A549 (cell line): ENCODE results near the gene XAGE5.

Source experiments
- EP300 ChIP-seq, 2 experiments: fragments of >200 bp; sonication (Bioruptor Twin); formaldehyde crosslinking; IDR thresholded peaks; 2 replicates in 1 of 2; 3 replicates in 1 of 2; pipeline ENCODE4 v1.6.1; 2016 to 2017
- SREBF2 ChIP-seq: fragments of 450-650 bp; IDR thresholded peaks from 2 replicates; pipeline ENCODE4 v1.6.1; 2014; ENCODE audit warnings: mild to moderate bottlenecking, moderate library complexity
- TF ChIP-seq, protein P1 (sequence below): IDR thresholded peaks from 2 replicates; pipeline ENCODE4 v1.6.1; 2012
- TF ChIP-seq, protein P2 (sequence below): fragments of >200 bp; sonication (Bioruptor Twin); formaldehyde crosslinking; IDR thresholded peaks from 3 replicates; pipeline ENCODE4 v1.5.1; 2016

DNA sequence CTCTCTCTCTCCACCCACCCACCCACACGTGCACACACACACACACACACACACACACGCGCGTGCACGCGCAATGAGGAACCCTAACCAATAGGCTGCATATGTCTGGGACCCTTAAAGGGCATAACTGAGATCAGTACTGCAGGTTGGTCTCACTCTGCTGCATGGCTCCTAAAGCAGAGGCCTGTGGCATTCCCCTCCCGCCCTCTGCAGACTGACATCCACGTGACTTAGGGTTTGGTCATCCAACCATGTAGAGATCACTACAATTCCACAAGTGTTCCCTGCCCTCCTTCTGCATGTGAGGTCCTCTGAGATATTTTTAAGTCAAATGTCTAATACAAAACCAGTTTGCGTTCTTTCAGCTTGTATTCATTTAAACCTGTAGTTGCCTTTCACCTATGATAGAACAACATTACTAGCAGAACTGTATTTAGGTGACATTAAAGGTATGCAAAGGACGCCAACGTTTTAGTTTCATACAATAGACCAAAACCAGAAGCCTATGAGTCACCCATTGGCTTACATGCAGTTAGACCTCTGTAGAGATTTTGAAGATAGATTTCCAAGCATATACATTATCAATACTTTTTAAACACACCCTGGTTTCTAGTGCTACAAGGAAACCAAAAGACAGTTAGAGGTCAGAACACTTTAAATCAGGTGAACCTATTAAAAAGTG is 10.1 kb downstream of the XAGE5 start:
- TF ChIP-seq SREBF2 (no peak), EP300 (IDR thresholded peaks at IDR 0.05) (no peak)
- TF ChIP-seq, protein P1, sequence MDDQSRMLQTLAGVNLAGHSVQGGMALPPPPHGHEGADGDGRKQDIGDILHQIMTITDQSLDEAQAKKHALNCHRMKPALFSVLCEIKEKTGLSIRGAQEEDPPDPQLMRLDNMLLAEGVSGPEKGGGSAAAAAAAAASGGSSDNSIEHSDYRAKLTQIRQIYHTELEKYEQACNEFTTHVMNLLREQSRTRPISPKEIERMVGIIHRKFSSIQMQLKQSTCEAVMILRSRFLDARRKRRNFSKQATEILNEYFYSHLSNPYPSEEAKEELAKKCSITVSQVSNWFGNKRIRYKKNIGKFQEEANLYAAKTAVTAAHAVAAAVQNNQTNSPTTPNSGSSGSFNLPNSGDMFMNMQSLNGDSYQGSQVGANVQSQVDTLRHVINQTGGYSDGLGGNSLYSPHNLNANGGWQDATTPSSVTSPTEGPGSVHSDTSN = no peak
- TF ChIP-seq, protein P2, sequence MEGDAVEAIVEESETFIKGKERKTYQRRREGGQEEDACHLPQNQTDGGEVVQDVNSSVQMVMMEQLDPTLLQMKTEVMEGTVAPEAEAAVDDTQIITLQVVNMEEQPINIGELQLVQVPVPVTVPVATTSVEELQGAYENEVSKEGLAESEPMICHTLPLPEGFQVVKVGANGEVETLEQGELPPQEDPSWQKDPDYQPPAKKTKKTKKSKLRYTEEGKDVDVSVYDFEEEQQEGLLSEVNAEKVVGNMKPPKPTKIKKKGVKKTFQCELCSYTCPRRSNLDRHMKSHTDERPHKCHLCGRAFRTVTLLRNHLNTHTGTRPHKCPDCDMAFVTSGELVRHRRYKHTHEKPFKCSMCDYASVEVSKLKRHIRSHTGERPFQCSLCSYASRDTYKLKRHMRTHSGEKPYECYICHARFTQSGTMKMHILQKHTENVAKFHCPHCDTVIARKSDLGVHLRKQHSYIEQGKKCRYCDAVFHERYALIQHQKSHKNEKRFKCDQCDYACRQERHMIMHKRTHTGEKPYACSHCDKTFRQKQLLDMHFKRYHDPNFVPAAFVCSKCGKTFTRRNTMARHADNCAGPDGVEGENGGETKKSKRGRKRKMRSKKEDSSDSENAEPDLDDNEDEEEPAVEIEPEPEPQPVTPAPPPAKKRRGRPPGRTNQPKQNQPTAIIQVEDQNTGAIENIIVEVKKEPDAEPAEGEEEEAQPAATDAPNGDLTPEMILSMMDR = no peak
